CD4-positive, alpha-beta T cell (primary cell): Measurements from ENCODE around the gene PARP1. TPM values are rescaled to one million over a fixed set of nuclear protein-coding genes. Genes with fewer than 3 reads are reported as not detected.

Source experiments
- ATAC-seq: fragments of 200-7000 bp; cut with Tn5 transposase; one replicate; pipeline ENCODE4 v1.10.0; 2022; ENCODE audit warnings: mild to moderate bottlenecking; ENCODE audit not compliant: poor library complexity
- CTCF ChIA-PET: fragments of 350-600 bp; sonication (Branson Sonifier 250); formaldehyde crosslinking; loops from one replicate; lab custom pipeline; 2021; ENCODE audit warnings: antibody characterized with exemption, inconsistent platforms; lab: Charles Lee
- POLR2A ChIA-PET: fragments of 350-600 bp; sonication (Branson Sonifier 250); formaldehyde crosslinking; loops from one replicate; lab custom pipeline; 2021; ENCODE audit warnings: antibody characterized with exemption, inconsistent platforms; lab: Charles Lee
- DNase-seq, 14 experiments: peaks; one replicate each; pipeline ENCODE4 v3.0.0-alpha.2; 2013 to 2020; ENCODE audit warnings: mixed read lengths in 2 of 14
- H3K27ac ChIP-seq, 2 donors: one replicate each; pipeline versions ENCODE4 v1.5.1 to v1.7.0; 2013; ENCODE audit warnings: low read length in 2 of 2, low read depth in 1 of 2, mild to moderate bottlenecking in 1 of 2
- H3K27me3 ChIP-seq, 2 experiments: 1 replicate in 1 of 2; 2 replicates in 1 of 2; pipeline versions ENCODE4 v1.6.1 to v1.7.0; 2013; ENCODE audit warnings: low read length in 2 of 2, control low read depth in 1 of 2, mild to moderate bottlenecking in 1 of 2, moderate library complexity in 1 of 2; ENCODE audit not compliant: insufficient read depth in 2 of 2, control insufficient read depth in 1 of 2
- H3K36me3 ChIP-seq: one replicate; pipeline ENCODE4 v1.6.1; 2013; ENCODE audit warnings: low read length, control low read depth; ENCODE audit not compliant: insufficient read depth
- H3K4me1 ChIP-seq: one replicate; pipeline ENCODE4 v1.6.1; 2013; ENCODE audit warnings: low read length, control low read depth; ENCODE audit not compliant: insufficient read depth
- H3K4me3 ChIP-seq: one replicate; pipeline ENCODE4 v1.5.1; 2013; ENCODE audit warnings: mild to moderate bottlenecking, low read length, moderate library complexity
- H3K9me3 ChIP-seq, 2 experiments: 1 replicate in 1 of 2; 2 replicates in 1 of 2; pipeline versions ENCODE4 v1.6.1 to v1.7.0; 2013; ENCODE audit warnings: low read length in 2 of 2, mild to moderate bottlenecking in 2 of 2, control low read depth in 1 of 2, moderate library complexity in 1 of 2; ENCODE audit not compliant: control insufficient read depth in 1 of 2, insufficient read depth in 1 of 2
- H3K27ac Mint-ChIP-seq: one replicate; pipeline ENCODE4 v1.8.0; 2020; ENCODE audit warnings: mixed read lengths
- H3K27me3 Mint-ChIP-seq: one replicate; pipeline ENCODE4 v1.8.0; 2021; ENCODE audit warnings: mixed read lengths
- H3K36me3 Mint-ChIP-seq: one replicate; pipeline ENCODE4 v1.8.0; 2021; ENCODE audit warnings: low read depth, mixed read lengths
- H3K4me1 Mint-ChIP-seq: one replicate; pipeline ENCODE4 v1.8.0; 2021; ENCODE audit warnings: low read depth, mixed read lengths
- H3K4me3 Mint-ChIP-seq: one replicate; pipeline ENCODE4 v1.8.0; 2020; ENCODE audit warnings: mild to moderate bottlenecking, mixed read lengths
- H3K9me3 Mint-ChIP-seq: one replicate; pipeline ENCODE4 v1.8.0; 2020; ENCODE audit warnings: mixed read lengths
- intact Hi-C, 2 experiments: fragments of 100-400 bp; cut with DNase I in 1 of 2; cut with micrococcal nuclease in 1 of 2; formaldehyde crosslinking; loops; one replicate each; pipeline versions ENCODE4 v1.15.1 to v1.9.0; 2023 to 2025; cut with DNase I, micrococcal nuclease
- total RNA-seq, 174 experiments: library from RNA in 2 of 174; stranded (reverse) in 2 of 174; gene quantifications; one replicate each; pipeline ENCODE4 v1.2.3 and lab custom pipeline; 2021 to 2026
- TF ChIP-seq, protein P1 (sequence below): fragments of 200-600 bp; IDR thresholded peaks from one replicate; pipeline ENCODE4 v1.8.0; 2022; ENCODE audit warnings: antibody characterized with exemption, mild to moderate bottlenecking

The PARP1 gene
- total RNA-seq, 2 experiments from 2014 or later = 59.3 to 63.6 TPM

DNA sequence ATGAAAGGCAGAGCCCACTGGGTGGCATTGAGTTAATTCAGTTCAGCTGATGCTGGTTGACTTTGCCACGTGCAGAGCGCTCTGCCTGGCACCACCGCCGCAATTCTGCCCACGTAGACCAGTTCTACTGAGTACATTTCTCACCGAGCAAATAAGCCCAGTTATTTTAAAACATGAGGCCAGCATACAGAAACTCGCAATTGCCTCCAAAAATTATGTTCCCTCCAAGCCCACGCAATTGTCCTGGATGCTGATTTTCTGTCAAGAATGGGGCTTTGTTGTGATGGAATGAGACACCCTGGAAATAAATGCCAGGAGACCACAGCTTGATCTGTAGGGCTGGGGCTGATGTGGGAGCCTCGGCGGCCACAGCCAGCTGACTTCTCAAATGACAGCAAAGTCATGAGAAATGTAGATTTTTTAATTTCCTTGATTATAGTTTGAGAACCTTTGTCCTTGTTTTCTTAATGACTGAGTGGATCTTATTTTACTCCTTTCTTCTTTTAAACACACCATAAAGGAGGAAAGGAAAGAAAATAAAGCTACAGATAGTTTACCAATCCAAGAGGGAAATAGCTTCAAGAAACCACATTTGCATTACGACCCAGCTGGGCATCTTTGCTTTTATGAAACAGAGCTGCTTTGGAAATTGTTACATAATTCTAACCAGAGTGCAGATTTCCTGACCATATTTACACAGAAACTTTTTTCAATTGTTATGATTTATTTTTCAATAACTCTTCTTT lies 11.6 kb upstream of the PARP1 start:
- Mint-ChIP-seq H3K9me3 (no peaks in the 10 kb centered on the region), H3K27me3 (no peaks in the 10 kb centered on the region), H3K36me3 (no peaks in the 10 kb centered on the region), H3K27ac (no peak overlapping the region), H3K4me3 (no peak overlapping the region), H3K4me1 (peaks cover 7% of the 10 kb centered on the region)
- Histone ChIP-seq H3K9me3 (no peaks in the 10 kb centered on the region), H3K27ac (no peak overlapping the region), H3K4me1 (peaks cover 10% of the 10 kb centered on the region), H3K36me3 (no peaks in the 10 kb centered on the region), H3K4me3 (no peak overlapping the region), H3K27me3 (peaks cover 0 to 2% of the 10 kb centered on the region in 2 experiments)
- POLR2A ChIA-PET = interaction anchor here (0.9 to 7.4 kb wide), 3 partner anchors 12 to 421 kb away, joined by 3 to 102 read pairs (median 3); partner anchors contain the start of gene PARP1
- DNase-seq = no peak
- TF ChIP-seq, protein P1, sequence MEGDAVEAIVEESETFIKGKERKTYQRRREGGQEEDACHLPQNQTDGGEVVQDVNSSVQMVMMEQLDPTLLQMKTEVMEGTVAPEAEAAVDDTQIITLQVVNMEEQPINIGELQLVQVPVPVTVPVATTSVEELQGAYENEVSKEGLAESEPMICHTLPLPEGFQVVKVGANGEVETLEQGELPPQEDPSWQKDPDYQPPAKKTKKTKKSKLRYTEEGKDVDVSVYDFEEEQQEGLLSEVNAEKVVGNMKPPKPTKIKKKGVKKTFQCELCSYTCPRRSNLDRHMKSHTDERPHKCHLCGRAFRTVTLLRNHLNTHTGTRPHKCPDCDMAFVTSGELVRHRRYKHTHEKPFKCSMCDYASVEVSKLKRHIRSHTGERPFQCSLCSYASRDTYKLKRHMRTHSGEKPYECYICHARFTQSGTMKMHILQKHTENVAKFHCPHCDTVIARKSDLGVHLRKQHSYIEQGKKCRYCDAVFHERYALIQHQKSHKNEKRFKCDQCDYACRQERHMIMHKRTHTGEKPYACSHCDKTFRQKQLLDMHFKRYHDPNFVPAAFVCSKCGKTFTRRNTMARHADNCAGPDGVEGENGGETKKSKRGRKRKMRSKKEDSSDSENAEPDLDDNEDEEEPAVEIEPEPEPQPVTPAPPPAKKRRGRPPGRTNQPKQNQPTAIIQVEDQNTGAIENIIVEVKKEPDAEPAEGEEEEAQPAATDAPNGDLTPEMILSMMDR = no peak
- CTCF ChIA-PET = interaction anchor here (6.8 kb wide), 1 partner anchor 12 kb away, joined by 42 read pairs; the partner anchor contains the start of gene PARP1
- intact Hi-C loops = loop anchor here (5.0 to 10.0 kb wide), 4 partner anchors 133 to 515 kb away; no protein-coding TSS in a partner anchor
- no peak for ATAC-seq

DNA sequence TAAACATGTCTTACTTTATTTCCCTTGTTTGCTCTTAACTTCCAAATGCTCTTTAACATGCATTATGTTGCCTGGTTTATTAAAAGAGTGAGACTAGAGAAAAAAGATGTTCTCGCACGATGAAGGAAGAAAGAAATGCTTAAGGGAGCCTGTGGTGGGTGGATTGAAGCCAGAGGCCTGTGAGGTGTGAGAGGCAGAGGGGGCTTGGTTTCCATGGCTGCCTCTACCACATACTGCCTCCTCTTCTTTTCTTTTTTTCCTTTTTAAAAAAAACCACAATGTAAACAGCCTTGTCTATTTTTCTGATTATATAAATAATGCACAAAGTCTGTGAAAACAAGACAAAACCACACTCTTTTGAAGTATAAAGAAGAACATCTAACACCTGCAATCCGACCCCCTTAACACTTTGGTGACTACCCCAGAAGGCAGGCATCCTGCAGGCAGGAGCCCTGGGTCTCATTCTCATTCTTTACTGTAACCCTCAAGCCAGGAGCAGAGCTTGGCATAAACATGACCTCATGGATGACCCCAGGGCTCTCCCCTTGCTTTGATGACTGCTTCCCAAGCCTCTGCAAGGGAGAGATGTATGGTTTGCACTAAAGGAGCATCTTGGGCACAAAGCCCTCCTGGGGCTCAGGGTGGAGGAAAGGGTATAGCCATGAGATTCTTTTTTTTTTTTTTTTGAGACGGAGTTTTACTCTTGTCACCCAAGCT lies 10.1 kb upstream of the PARP1 start:
- intact Hi-C loops = no loop called here
- H3K36me3 Mint-ChIP-seq = no peaks in the 10 kb centered on the region
- CTCF ChIA-PET = interaction anchor here (0.7 kb wide), 1 partner anchor 10 kb away, joined by 3 read pairs; the partner anchor contains the start of gene PARP1
- Histone ChIP-seq H3K4me1 (peaks cover 6% of the 10 kb centered on the region), H3K27ac (no peak overlapping the region), H3K27me3 (peaks cover 0 to 2% of the 10 kb centered on the region in 2 experiments), H3K36me3 (no peaks in the 10 kb centered on the region), H3K9me3 (no peaks in the 10 kb centered on the region), H3K4me3 (no peak overlapping the region)
- H3K27ac Mint-ChIP-seq = no peak overlapping the region
- H3K9me3 Mint-ChIP-seq = no peaks in the 10 kb centered on the region
- no peak overlapping the region for H3K4me3 Mint-ChIP-seq
- no peak for DNase-seq
- H3K27me3 Mint-ChIP-seq = no peaks in the 10 kb centered on the region
- peaks cover 7% of the 10 kb centered on the region for H3K4me1 Mint-ChIP-seq
- no peak for ATAC-seq
- POLR2A ChIA-PET = interaction anchor here (1.5 kb wide), 1 partner anchor 10 kb away, joined by 4 read pairs; the partner anchor contains the start of gene PARP1
- TF ChIP-seq, protein P1 = no peak

- POLR2A ChIA-PET = interaction anchor here (1.5 kb wide), 1 partner anchor 9 kb away, joined by 4 read pairs; the partner anchor contains the start of gene PARP1
- ATAC-seq = no peak
- H3K27ac ChIP-seq = no peak overlapping the region
- H3K27me3 ChIP-seq = peaks cover 0 to 2% of the 10 kb centered on the region in 2 experiments
- Mint-ChIP-seq H3K27me3 (no peaks in the 10 kb centered on the region), H3K4me3 (no peak overlapping the region), H3K4me1 (peaks cover 7% of the 10 kb centered on the region), H3K9me3 (no peaks in the 10 kb centered on the region), H3K36me3 (no peaks in the 10 kb centered on the region), H3K27ac (no peak overlapping the region)
- H3K9me3 ChIP-seq = no peaks in the 10 kb centered on the region
- CTCF ChIA-PET = interaction anchor here (1.1 kb wide), 1 partner anchor 9 kb away, joined by 4 read pairs; the partner anchor contains the start of gene PARP1
- H3K36me3 ChIP-seq = no peaks in the 10 kb centered on the region
- H3K4me1 ChIP-seq = peaks cover 6% of the 10 kb centered on the region
- H3K4me3 ChIP-seq = no peak overlapping the region
- TF ChIP-seq, protein P1 = no peak
- no peak for DNase-seq
- intact Hi-C loops = no loop called here
Measured at GRCh38 chr1:226417350-226417749, 9.5 kb upstream of the PARP1 start.
